H1 (cell line): Measurements from ENCODE around the gene ZBTB47. TPM values are rescaled to one million over a fixed set of nuclear protein-coding genes. Genes with fewer than 3 reads are reported as not detected.

ENCODE experiments used
- CTCF ChIA-PET: fragments of 300-600 bp; sonication (Branson Sonifier 250); formaldehyde crosslinking; loops from one replicate; lab custom pipeline; 2021; ENCODE audit not compliant: partially characterized antibody; lab: Charles Lee
- POLR2A ChIA-PET: fragments of 300-600 bp; sonication (Branson Sonifier 250); formaldehyde crosslinking; loops from one replicate; lab custom pipeline; 2021; ENCODE audit warnings: inconsistent platforms; ENCODE audit not compliant: partially characterized antibody; lab: Charles Lee
- DNase-seq, 2 experiments: peaks; one replicate each; pipeline versions ENCODE4 v3.0.0 to v3.0.0-alpha.2; 2010 to 2022; ENCODE audit warnings: low spot score in 2 of 2, low read depth in 1 of 2, mixed read lengths in 1 of 2
- FAIRE-seq: peaks from 2 replicates; lab custom pipeline; 2011; peaks lifted over from hg19 to GRCh38; lab: Jason Lieb, UNC
- H2AFZ ChIP-seq: 2 replicates; pipeline ENCODE4 v1.8.1; 2012; ENCODE audit warnings: low read length, inconsistent platforms
- H2AK5ac ChIP-seq: 2 replicates; pipeline ENCODE4 v1.6.1; 2013; ENCODE audit warnings: low read depth, low read length
- H2BK120ac ChIP-seq: replicated peaks from 2 replicates; pipeline ENCODE3; 2013; ENCODE audit warnings: low read depth, low read length, inconsistent platforms
- H2BK12ac ChIP-seq: 2 replicates; pipeline ENCODE4 v1.6.1; 2013; ENCODE audit warnings: low read depth, low read length
- H2BK15ac ChIP-seq: 2 replicates; pipeline ENCODE4 v1.6.1; 2013; ENCODE audit warnings: low read length
- H2BK20ac ChIP-seq: 2 replicates; pipeline ENCODE4 v1.6.1; 2013; ENCODE audit warnings: low read length
- H2BK5ac ChIP-seq: 2 replicates; pipeline ENCODE4 v1.6.1; 2013; ENCODE audit warnings: low read depth, low read length
- H3K14ac ChIP-seq: 2 replicates; pipeline ENCODE4 v1.6.1; 2013; ENCODE audit warnings: inconsistent platforms; ENCODE audit not compliant: insufficient read length
- H3K18ac ChIP-seq: 2 replicates; pipeline ENCODE4 v1.6.1; 2013; ENCODE audit warnings: low read length; ENCODE audit errors: extremely low read depth
- H3K23ac ChIP-seq: 2 replicates; pipeline ENCODE4 v1.6.1; 2013; ENCODE audit warnings: inconsistent platforms; ENCODE audit not compliant: insufficient read length
- H3K23me2 ChIP-seq: 2 replicates; pipeline ENCODE4 v1.6.1; 2013; ENCODE audit warnings: low read depth, low read length
- H3K27ac ChIP-seq: 2 replicates; pipeline ENCODE4 v1.6.1; 2011; ENCODE audit warnings: low read depth, low read length, inconsistent platforms
- H3K27me3 ChIP-seq, 4 experiments: replicated peaks in 1 of 4; 1 replicate in 1 of 4; 2 replicates in 3 of 4; pipeline versions ENCODE4 v1.6.1 to v1.8.1; 2011 to 2013; ENCODE audit warnings: low read length in 3 of 4, mild to moderate bottlenecking in 3 of 4, inconsistent platforms in 2 of 4, mixed read lengths in 2 of 4, moderate library complexity in 1 of 4; ENCODE audit not compliant: control insufficient read depth in 3 of 4, insufficient read depth in 3 of 4; ENCODE audit errors: extremely low read depth in 1 of 4
- H3K36me3 ChIP-seq, 4 experiments: 2 replicates each; pipeline versions ENCODE4 v1.6.1 to v1.8.1; 2011 to 2013; ENCODE audit warnings: mild to moderate bottlenecking in 4 of 4, low read length in 3 of 4, moderate library complexity in 2 of 4, control low read depth in 1 of 4, inconsistent platforms in 1 of 4; ENCODE audit not compliant: insufficient read depth in 4 of 4, control insufficient read depth in 2 of 4
- H3K4ac ChIP-seq: replicated peaks from 2 replicates; pipeline ENCODE3; 2013; ENCODE audit warnings: low read length, low read depth, mixed read lengths, inconsistent platforms; ENCODE audit not compliant: insufficient read length
- H3K4me1 ChIP-seq, 4 experiments: replicated peaks in 1 of 4; 1 replicate in 1 of 4; 2 replicates in 3 of 4; pipeline versions ENCODE4 v1.6.1 to v1.8.1; 2011 to 2013; ENCODE audit warnings: low read length in 3 of 4, inconsistent platforms in 2 of 4, mixed read lengths in 1 of 4; ENCODE audit not compliant: insufficient read depth in 4 of 4, control insufficient read depth in 3 of 4
- H3K4me2 ChIP-seq, 2 experiments: 2 replicates each; pipeline versions ENCODE4 v1.6.1 to v1.8.1; 2011 to 2013; ENCODE audit warnings: low read depth in 2 of 2, low read length in 2 of 2, control low read depth in 1 of 2, inconsistent platforms in 1 of 2, mild to moderate bottlenecking in 1 of 2; ENCODE audit not compliant: insufficient read depth in 1 of 2
- H3K4me3 ChIP-seq, 4 experiments: fragments of 200-600, 300-600 bp in 1 of 4; sonication (generic), shearing (Covaris generic), sonication (Bioruptor Twin) in 1 of 4; 2 replicates each; pipeline versions ENCODE4 v1.5.1 to v1.8.1; 2011 to 2016; ENCODE audit warnings: low read length in 4 of 4, low read depth in 3 of 4, control low read depth in 2 of 4, inconsistent platforms in 2 of 4, mild to moderate bottlenecking in 2 of 4, mixed read lengths in 1 of 4, moderate library complexity in 1 of 4; ENCODE audit not compliant: insufficient read depth in 2 of 4; ENCODE audit errors: extremely low read depth in 1 of 4
- H3K56ac ChIP-seq: replicated peaks from 2 replicates; pipeline ENCODE3; 2013; ENCODE audit warnings: low read depth, mild to moderate bottlenecking, mixed read lengths, low read length, inconsistent platforms; ENCODE audit not compliant: insufficient read length
- H3K79me1 ChIP-seq: 2 replicates; pipeline ENCODE4 v1.6.1; 2013; ENCODE audit warnings: low read depth, low read length, control low read depth
- H3K79me2 ChIP-seq, 2 experiments: 2 replicates each; pipeline versions ENCODE4 v1.6.1 to v1.8.1; 2012 to 2013; ENCODE audit warnings: low read length in 2 of 2, mild to moderate bottlenecking in 2 of 2, inconsistent platforms in 1 of 2; ENCODE audit not compliant: insufficient read depth in 2 of 2, control insufficient read depth in 1 of 2
- H3K9ac ChIP-seq, 4 experiments: replicated peaks in 1 of 4; 1 replicate in 1 of 4; 2 replicates in 3 of 4; pipeline versions ENCODE4 v1.6.1 to v1.8.1; 2011 to 2013; ENCODE audit warnings: low read depth in 3 of 4, low read length in 3 of 4, control low read depth in 2 of 4, mild to moderate bottlenecking in 2 of 4, moderate library complexity in 2 of 4, inconsistent platforms in 1 of 4; ENCODE audit errors: extremely low read depth in 1 of 4
- H3K9me3 ChIP-seq, 2 experiments: 2 replicates each; pipeline versions ENCODE4 v1.6.1 to v1.8.1; 2012 to 2013; ENCODE audit warnings: mild to moderate bottlenecking in 2 of 2, moderate library complexity in 2 of 2, control low read depth in 1 of 2, inconsistent platforms in 1 of 2, low read depth in 1 of 2, low read length in 1 of 2, mixed read lengths in 1 of 2; ENCODE audit not compliant: insufficient read depth in 2 of 2
- H4K20me1 ChIP-seq, 2 experiments: replicated peaks in 1 of 2; 2 replicates each; pipeline versions ENCODE3 to v1.8.1; 2011 to 2013; ENCODE audit warnings: inconsistent platforms in 2 of 2, low read length in 2 of 2, mild to moderate bottlenecking in 1 of 2; ENCODE audit not compliant: insufficient read depth in 2 of 2, control insufficient read depth in 1 of 2
- H4K5ac ChIP-seq: 2 replicates; pipeline ENCODE4 v1.6.1; 2013; ENCODE audit warnings: low read length, low read depth, mixed read lengths, inconsistent platforms; ENCODE audit not compliant: insufficient read length
- H4K8ac ChIP-seq: 2 replicates; pipeline ENCODE4 v1.8.0; 2013; ENCODE audit warnings: mild to moderate bottlenecking, moderate library complexity, low read length, inconsistent platforms; ENCODE audit not compliant: insufficient read depth; ENCODE audit errors: extremely low read depth
- H4K91ac ChIP-seq: replicated peaks from 2 replicates; pipeline ENCODE3; 2013; ENCODE audit warnings: low read length, mixed read lengths, inconsistent platforms; ENCODE audit not compliant: insufficient read length
- CREB1 ChIP-seq: IDR thresholded peaks from 2 replicates; pipeline ENCODE4 v1.6.1; 2012; ENCODE audit warnings: inconsistent platforms
- HDAC2 ChIP-seq, 2 experiments: fragments of 300-600 bp in 1 of 2; sonication (generic) in 1 of 2; IDR thresholded peaks; 2 replicates each; pipeline ENCODE4 v1.6.1; 2011 to 2012; ENCODE audit warnings: low read depth in 2 of 2, low read length in 2 of 2, mild to moderate bottlenecking in 2 of 2, moderate library complexity in 2 of 2, borderline replicate concordance in 1 of 2, inconsistent platforms in 1 of 2
- JUND ChIP-seq: IDR thresholded peaks from 2 replicates; pipeline ENCODE4 v1.6.1; 2011; ENCODE audit warnings: mild to moderate bottlenecking, improper control_type of control experiment, low read length
- PHF8 ChIP-seq: fragments of 200-600 bp; sonication (generic); conservative IDR thresholded peaks from 2 replicates; pipeline ENCODE4 v1.7.1; 2012; ENCODE audit warnings: low read depth, mild to moderate bottlenecking, inconsistent platforms, low read length, moderate library complexity
- RXRA ChIP-seq: IDR thresholded peaks from 2 replicates; pipeline ENCODE4 v1.6.1; 2011; ENCODE audit warnings: low read depth, mild to moderate bottlenecking, low read length, moderate library complexity; ENCODE audit not compliant: insufficient read depth
- SIN3A ChIP-seq, 2 experiments: IDR thresholded peaks in 1 of 2; conservative IDR thresholded peaks in 1 of 2; 2 replicates each; pipeline ENCODE4 v1.6.1; 2011 to 2012; ENCODE audit warnings: low read length in 2 of 2, improper control_type of control experiment in 1 of 2, low read depth in 1 of 2, mild to moderate bottlenecking in 1 of 2
- SIX5 ChIP-seq: IDR thresholded peaks from 2 replicates; pipeline ENCODE4 v1.6.1; 2011; ENCODE audit warnings: mild to moderate bottlenecking, low read depth, low read length
- SP1 ChIP-seq: IDR thresholded peaks from 2 replicates; pipeline ENCODE4 v1.6.1; 2011; ENCODE audit warnings: low read depth, low read length
- SRF ChIP-seq: IDR thresholded peaks from 2 replicates; pipeline ENCODE4 v1.6.1; 2011; ENCODE audit warnings: mild to moderate bottlenecking, low read depth, low read length, moderate library complexity
- TAF7 ChIP-seq: optimal IDR thresholded peaks from 2 replicates; pipeline ENCODE3; 2011; ENCODE audit warnings: low read depth, mild to moderate bottlenecking, inconsistent platforms, low read length, moderate library complexity, borderline replicate concordance
- WGBS, 2 experiments: shearing (Covaris generic) in 1 of 2; methylation state at CpG; one replicate each; pipeline versions ENCODE4 v1.1.6 to v1.1.7; 2013 to 2015; ENCODE audit warnings: low lambda C conversion rate in 2 of 2, mixed read lengths in 2 of 2, inconsistent platforms in 1 of 2, low coverage in 1 of 2, missing lambda C conversion rate in 1 of 2; ENCODE audit not compliant: insufficient replicate concordance in 2 of 2, insufficient coverage in 1 of 2, insufficient read length in 1 of 2; ENCODE audit errors: extremely low coverage in 1 of 2, missing lambda C conversion rate in 1 of 2; 5-methylcytosine and 5-hydroxymethylcytosine counted together
- polyA plus RNA-seq, 7 experiments: library from polyadenylated mRNA; depleted of rRNA in 3 of 7; stranded (reverse) in 5 of 7; unstranded in 2 of 7; fragments of >200 nt in 5 of 7; fragments of 200-250 nt in 2 of 7; gene quantifications; 1 replicate in 5 of 7; 2 replicates in 1 of 7; 4 replicates in 1 of 7; pipeline versions ENCODE4 v1.2.1 to v1.2.3, GENCODE V29; 2011 to 2013; ENCODE audit warnings: missing spikeins in 2 of 7, mixed read lengths in 2 of 7
- total RNA-seq: library from RNA; stranded (reverse); fragmentation: NEBNext Ultra II Directional; extraction: Animal tissue kit (Norgen Biotek cat#: 25700); gene quantifications from 2 replicates; pipeline ENCODE4 v1.2.1, GENCODE V29; 2021
- TF ChIP-seq, protein P1 (sequence below): IDR thresholded peaks from 2 replicates; pipeline ENCODE4 v1.6.1; 2012; ENCODE audit warnings: low read length, inconsistent platforms

ZBTB47 gene
- total and polyA plus RNA-seq, 2 of the 8 experiments (the other 6 are each of a cell fraction or from before 2014, with no cell fraction given): 2.8 to 4.1 TPM

GRCh38 chr3:42640771-42641370 lies 12.6 kb upstream of the ZBTB47 start:
- Histone ChIP-seq H3K23ac (no peak overlapping the region), H2AFZ (no peak overlapping the region), H4K20me1 (peaks cover 2 to 7% of the 10 kb centered on the region in 2 experiments), H2BK20ac (no peak overlapping the region), H4K91ac (no peak overlapping the region), H2BK120ac (no peak overlapping the region), H4K8ac (no peak overlapping the region), H3K9ac (no peak overlapping the region), H4K5ac (no peak overlapping the region), H3K36me3 (peaks cover 53 to 97% (median 91%) of the 10 kb centered on the region in 4 experiments), H3K27me3 (no peaks in the 10 kb centered on the region), H3K79me2 (0 out of 4 replicates have a peak, but pooled peaks cover 4% of the 10 kb centered on the region in 2 experiments), H2BK5ac (no peak overlapping the region), H3K4me2 (no peak overlapping the region), H3K23me2 (no peaks in the 10 kb centered on the region), H3K18ac (no peak overlapping the region), H3K4ac (no peak overlapping the region), H3K9me3 (no peaks in the 10 kb centered on the region), H3K27ac (no peak overlapping the region), H2AK5ac (no peak overlapping the region), H3K4me1 (no peaks in the 10 kb centered on the region), H2BK15ac (no peak overlapping the region), H3K4me3 (no peak overlapping the region), H3K56ac (no peak overlapping the region), H2BK12ac (no peak overlapping the region), H3K79me1 (no peaks in the 10 kb centered on the region; the same call in 1 of the 2 replicates), H3K14ac (no peak overlapping the region)
- POLR2A ChIA-PET: interaction anchor here (0.7 to 2.0 kb wide), 5 partner anchors 11 to 59 kb away, joined by 3 to 8 read pairs (median 3); partner anchors contain the start of genes NKTR and SEC22C
- FAIRE-seq (no peak), DNase-seq (no peak)
- CTCF ChIA-PET: interaction anchor here (0.8 to 1.7 kb wide), 3 partner anchors 10 to 190 kb away, joined by 3 to 4 read pairs (median 4); no protein-coding TSS in a partner anchor
- 84% methylated on average over 6 of the region's 6 CpGs; no CpG with 5 or more reads in 1 of the 2 experiments for WGBS, 2 experiments
- TF ChIP-seq, protein P1, sequence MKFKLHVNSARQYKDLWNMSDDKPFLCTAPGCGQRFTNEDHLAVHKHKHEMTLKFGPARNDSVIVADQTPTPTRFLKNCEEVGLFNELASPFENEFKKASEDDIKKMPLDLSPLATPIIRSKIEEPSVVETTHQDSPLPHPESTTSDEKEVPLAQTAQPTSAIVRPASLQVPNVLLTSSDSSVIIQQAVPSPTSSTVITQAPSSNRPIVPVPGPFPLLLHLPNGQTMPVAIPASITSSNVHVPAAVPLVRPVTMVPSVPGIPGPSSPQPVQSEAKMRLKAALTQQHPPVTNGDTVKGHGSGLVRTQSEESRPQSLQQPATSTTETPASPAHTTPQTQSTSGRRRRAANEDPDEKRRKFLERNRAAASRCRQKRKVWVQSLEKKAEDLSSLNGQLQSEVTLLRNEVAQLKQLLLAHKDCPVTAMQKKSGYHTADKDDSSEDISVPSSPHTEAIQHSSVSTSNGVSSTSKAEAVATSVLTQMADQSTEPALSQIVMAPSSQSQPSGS: no peak
- no peak for TF ChIP-seq SIN3A (conservative IDR thresholded peaks at IDR 0.05 in 1 of 2, IDR thresholded peaks at IDR 0.05 in 1 of 2; ENCODE audit: low read depth in 1 of 2, low read length in 2 of 2)
- TF ChIP-seq SP1: no peak
- no peak for TF ChIP-seq JUND
- no peak for TF ChIP-seq HDAC2 (IDR thresholded peaks at IDR 0.05; ENCODE audit: borderline replicate concordance in 1 of 2, low read depth in 2 of 2, low read length in 2 of 2)
- TF ChIP-seq SIX5: no peak
- TF ChIP-seq PHF8: no peak
- TF ChIP-seq RXRA: no peak
- TF ChIP-seq CREB1: no peak
- no peak for TF ChIP-seq SRF
- no peak for TF ChIP-seq TAF7
